NCI-H187 treated with DMSO at 0.1 percent for 48 hours (cell line): Measurements from ENCODE around the gene KLK13.

Source experiments
- DNase-seq: peaks from one replicate; lab custom pipeline; 2025; lab: John Stamatoyannopoulos, UW

Gene KLK13

DNA sequence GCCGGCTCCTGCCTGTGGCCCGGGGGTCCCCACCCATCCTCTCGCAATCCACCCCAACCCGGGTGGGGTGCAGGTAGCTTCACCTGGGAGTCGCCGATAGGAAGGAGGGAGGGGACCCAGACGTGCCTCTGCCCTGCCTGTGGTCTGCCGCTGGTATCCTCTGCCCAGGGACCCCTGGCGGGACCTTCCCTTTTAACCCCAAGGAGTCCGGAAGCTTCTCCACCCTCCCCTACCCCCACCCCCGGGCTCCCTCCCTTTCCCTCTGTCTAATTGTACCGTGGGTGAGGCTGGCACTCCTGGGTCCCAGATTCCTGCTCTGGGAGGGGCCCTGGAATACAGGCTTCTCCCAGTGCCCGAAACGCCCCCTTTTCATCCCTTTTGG lies 45.4 kb downstream of the KLK13 start, which contains the start of gene KLK10:
Gene KLK10, minus strand, starts transcription at position 166 of the 382 bp plus-strand sequence. CDS start 579 bp downstream, outside the sequence.
- DNase-seq, result no peak

DNA sequence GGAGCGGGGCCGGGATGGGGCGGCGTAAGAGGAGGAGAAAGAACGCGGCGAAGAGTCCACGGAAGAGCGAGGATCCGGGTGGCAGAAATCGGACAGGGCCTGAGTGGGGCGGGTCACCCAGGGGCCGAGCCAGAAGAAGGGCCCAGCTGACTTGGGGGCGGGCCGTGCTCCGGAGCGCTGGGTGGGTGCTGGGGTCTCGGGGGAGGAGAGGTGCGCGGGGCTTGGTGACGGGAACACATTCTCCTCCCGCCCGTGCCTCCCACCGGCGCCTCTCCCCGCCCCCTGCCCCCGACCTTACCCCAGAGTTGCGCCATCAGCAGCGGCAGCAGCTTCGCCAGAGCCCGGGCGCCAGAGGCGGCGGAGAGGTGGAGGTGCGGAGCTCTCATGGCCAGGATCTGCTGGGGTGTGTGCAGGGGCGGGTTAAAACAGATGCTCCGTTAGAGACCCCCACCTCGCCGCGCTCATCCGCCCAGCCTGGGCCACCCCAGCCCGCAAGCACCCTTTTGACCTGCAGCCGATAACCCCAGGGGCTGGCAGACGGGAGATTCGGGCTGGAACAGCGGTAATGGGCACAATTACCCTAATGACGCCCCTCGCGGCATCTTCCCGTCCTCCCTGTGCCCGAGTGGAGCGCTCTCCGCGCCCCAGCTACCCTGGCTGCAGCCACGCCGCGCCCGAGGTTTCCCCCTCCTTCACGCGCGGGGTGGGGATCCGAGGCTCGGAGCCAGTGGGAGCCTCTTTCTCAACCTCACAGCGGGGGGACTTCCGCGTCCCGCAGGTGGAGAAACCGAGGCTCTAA lies 45.9 kb downstream of the KLK13 start:
- DNase-seq, result no peak

DNA sequence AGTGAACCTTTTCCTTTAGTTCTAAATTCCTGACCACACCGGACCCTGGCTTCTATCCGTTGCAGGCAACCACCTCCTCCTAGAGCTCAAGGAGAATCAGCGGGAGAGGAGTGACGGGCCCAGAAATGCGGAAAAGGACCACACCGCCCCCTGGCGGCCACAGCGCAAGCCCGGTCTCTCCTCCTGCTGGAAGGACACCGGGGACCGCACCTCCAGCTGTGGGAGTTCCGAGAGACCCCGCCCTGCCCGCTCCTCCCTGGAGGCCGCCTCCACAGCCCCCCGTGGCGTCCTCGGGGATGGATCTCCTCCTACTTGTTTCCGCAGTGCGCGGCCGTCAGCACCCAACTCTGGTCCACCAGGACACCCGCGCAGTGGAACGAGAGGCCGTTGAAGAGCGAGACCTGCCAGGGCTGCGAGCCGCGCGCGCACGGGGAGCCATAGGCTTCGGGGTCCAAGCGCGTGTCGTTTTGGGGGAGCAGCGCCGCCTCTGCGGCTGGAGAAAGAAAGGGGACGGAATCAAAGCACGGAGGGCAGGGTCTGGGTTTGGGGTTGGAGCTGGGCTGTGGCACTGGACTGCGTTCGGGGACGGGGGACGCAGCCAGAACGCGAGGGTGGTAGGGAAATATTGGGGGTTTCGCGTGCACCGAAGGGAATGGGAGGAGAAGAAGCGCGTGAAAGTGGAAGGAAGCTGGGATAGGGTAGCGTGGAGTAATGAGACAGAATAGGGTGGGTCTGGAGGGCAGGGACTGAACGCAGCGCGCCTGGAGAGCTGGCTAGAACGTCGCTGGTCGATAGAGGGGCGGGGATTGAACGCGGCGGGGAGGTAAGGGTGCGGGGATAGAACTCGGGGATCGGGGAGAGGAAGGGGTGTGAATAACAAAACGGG lies 47.9 kb downstream of the KLK13 start:
- DNase-seq, result no peak

DNA sequence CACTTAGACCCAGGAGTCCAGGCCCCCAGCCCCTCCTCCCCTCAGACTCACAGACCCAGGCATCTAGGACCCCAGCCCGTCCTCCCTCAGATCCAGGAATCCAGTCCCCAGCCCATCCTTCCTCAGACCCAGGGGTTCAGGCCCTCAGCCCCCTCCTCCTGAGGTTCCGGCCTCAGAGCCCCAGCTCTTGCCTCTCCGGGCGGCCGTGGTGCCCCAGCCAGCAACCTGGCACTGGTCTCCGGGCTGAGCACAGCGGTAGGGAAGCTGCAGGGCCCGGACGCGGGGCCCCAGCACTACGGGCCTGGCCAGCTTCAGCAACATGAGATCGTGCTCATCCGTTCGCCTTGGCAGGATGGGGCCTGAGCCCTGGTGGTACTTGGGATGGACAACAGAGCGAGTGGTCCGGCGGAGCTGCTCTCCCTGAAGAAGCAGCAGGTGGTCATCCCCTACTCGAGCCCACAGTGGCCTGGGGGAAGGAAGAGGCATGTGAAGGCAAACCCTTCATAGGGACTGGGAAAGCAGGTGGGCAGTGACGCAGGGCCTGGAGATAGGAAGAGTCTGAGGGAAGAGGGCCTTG lies 49.1 kb downstream of the KLK13 start:
- DNase-seq, result no peak

DNA sequence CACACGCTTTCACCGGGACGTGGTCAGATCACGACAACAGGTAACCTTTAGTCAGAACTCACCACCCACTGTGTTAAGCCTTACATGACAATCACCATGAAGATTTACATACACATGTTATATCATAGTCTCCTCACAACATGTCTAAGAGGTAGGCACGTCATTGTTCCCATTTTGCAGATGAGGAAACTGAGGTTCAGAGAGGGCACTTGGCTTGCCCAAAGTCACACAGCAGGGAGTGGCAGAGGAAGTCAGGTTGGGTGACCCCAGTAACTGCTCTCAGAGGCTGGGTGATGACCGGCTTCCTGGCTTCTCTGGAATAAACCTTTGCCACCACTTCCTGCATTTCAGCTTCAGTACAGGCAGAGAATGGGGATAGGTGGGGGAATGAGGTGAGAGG lies 50.6 kb downstream of the KLK13 start:
- no peak for DNase-seq

DNA sequence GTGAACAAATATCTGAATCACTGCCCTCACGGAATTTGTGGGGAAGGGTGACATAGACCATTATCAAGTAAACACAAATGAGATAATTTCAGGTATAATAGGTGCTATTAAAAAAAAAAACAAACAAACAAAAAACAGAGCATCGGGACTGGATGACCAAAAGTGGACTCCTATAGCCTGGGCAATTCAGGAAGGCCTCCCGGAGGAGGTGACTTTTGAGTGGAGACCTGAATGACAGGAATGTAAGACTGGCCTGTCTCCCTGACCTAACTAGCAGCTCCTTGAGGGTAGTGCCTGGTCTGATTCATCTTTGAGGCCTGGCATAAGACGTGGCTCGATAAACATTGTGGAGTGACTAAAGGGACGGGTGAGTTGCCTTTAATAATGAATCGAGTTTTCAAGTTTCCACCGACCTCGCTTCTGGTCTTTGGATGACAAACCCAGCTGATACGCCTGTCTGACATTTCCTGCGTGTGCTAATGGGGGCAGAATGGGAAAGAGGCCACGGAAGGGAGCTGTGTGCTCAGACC lies 52.2 kb downstream of the KLK13 start:
- DNase-seq, result no peak

DNA sequence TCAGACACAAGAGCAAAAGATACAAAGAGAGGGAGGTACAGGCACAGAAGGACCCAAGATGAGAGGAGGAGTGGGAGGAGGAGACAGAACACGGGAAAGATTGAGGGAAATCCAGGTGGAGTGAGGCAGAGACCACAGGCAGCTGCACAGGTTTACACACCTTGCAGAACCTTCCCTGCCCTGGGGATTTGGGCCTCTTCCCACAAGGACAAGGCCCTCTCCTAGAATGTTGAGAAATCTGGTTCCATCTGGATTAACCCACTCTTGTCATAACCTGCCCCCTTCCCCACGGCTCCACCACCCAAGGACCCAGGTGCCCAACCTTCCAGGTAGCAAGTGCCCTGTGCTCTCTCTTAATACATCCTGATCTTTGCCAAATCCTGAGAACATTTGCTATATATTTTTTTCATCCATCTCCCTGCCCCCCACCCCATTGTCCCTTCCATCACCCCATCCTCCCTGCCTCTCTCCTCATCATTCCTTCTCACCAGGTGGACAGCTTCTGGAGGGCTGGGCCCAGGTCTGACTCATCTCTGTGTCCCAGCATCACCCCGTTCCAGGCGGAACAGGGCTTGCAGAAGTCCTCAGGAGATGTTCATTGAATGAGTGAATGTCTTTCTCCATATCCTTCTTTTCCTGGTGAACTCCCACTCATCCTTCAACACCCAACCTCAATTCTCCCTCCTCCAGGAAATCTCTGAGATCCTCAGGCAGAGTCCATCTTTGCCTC lies 54.7 kb downstream of the KLK13 start:
- no peak for DNase-seq

DNA sequence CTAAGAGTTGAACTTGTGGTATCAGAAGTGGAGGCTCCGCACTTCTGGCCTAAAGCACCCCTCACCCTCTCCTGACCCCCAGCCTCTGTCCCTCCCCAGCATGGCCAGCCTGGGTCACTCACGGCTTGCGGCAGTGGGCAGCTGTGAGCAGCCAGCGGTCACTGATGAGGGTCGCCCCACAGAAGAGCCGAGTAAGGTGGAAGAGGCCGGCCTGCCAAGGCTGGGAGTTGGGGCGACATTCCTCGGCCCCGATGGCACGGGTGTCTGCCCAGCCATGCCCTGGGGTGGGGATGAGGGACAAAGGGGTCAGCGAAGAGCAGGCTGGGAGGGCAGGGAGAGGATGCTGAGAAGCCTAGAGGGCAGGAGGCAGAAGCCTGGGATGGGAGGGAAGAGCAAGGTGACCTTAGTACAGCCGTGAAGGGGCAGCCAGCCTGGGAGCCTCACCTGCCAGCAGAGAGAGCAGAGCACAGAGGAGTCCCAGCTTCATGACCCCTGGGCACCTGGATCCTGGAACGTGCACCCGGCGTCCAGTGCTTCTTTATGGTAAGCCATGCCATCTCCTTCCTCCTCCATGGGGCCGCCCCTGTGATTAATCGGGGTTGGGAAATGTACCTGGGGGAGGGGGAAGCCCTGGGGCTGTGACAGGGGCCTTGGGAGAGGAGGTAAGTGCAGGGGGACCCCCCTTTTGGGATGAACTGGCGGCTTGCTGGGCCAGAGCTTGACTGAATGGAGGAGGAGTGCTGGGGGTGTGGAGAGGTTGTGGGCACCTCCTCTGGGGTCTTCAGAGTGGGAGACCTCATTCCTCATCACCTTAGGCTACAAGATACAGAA lies 55.6 kb downstream of the KLK13 start:
- DNase-seq, result no peak

DNA sequence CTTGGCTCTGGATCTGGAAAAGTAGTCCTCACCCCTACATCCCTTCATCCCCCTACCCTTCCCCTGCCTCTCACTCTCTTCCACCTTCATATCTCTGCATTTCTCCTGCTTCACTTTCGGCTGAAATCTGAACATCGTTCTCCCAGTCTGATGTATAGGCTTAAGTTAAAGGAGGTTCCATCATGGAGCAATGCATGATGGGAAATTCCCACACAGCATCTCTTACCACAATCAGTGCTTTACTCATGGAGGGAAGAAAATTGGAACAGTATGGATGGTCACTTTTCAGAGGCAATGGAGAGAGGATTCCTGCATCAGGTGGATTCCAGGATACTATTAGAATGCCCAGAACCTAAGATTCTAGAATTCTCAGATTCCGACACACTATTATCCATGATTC lies 57.4 kb downstream of the KLK13 start:
- DNase-seq, result no peak

DNA sequence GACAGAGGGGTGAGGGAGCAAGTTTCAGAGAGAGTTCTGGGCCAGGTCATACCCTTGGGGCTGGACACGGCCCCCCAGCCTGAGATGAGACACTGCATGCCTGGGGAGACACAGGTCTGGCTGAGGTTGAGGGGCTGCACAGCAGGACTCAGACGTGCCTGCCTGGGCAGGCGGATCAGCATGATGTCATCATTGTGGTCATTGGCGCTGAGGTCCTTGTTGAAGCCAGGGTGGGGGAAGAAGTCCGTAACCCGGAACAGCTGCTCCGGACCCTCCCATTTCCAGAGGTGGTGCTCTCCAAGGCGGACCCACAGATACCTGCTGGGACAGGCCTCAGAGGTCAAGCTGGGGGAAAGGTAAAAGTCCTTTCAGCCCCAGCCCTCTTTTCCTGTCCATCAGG lies 58.5 kb downstream of the KLK13 start:
- no peak for DNase-seq
